Endodermal cell (in vitro differentiated cells): ENCODE results near the gene TBXA2R. TPM values are rescaled to one million over a fixed set of nuclear protein-coding genes. Genes with fewer than 3 reads are reported as not detected.
"Not testable (repeated sequence)": the region's sequence is repeated elsewhere in the genome, so short reads cannot be mapped to it uniquely, and the experiment has no call there.

ENCODE experiments used
- DNase-seq: peaks from one replicate; pipeline ENCODE4 v3.0.0-alpha.2; 2017
- H3K27ac ChIP-seq: 2 replicates; pipeline ENCODE4 v1.5.1; 2013; ENCODE audit warnings: mild to moderate bottlenecking, low read depth, low read length, moderate library complexity
- H3K27me3 ChIP-seq: 2 replicates; pipeline ENCODE4 v1.6.1; 2013; ENCODE audit warnings: mild to moderate bottlenecking, low read length, moderate library complexity; ENCODE audit not compliant: insufficient read depth, control insufficient read depth, poor library complexity, severe bottlenecking
- H3K36me3 ChIP-seq: 2 replicates; pipeline ENCODE4 v1.7.0; 2013; ENCODE audit warnings: mild to moderate bottlenecking, low read length, moderate library complexity; ENCODE audit not compliant: control insufficient read depth, insufficient read depth
- H3K4me1 ChIP-seq: one replicate; pipeline ENCODE4 v1.7.0; 2013; ENCODE audit warnings: low read length; ENCODE audit not compliant: control insufficient read depth, insufficient read depth
- H3K4me3 ChIP-seq: 2 replicates; pipeline ENCODE4 v1.5.1; 2013; ENCODE audit warnings: mild to moderate bottlenecking, low read length, moderate library complexity
- H3K9ac ChIP-seq: 2 replicates; pipeline ENCODE4 v1.6.1; 2013; ENCODE audit warnings: mild to moderate bottlenecking, low read length, moderate library complexity; ENCODE audit not compliant: poor library complexity, severe bottlenecking; ENCODE audit errors: extremely low read depth
- H3K9me3 ChIP-seq: 2 replicates; pipeline ENCODE4 v1.6.1; 2013; ENCODE audit warnings: mild to moderate bottlenecking, low read length, moderate library complexity; ENCODE audit not compliant: control insufficient read depth
- H3K27ac Mint-ChIP-seq: 2 replicates; pipeline ENCODE4 v1.8.0; 2020; ENCODE audit warnings: mixed read lengths
- H3K27me3 Mint-ChIP-seq: 2 replicates; pipeline ENCODE4 v1.8.0; 2021; ENCODE audit warnings: mild to moderate bottlenecking, mixed read lengths; ENCODE audit not compliant: insufficient read depth
- H3K36me3 Mint-ChIP-seq: 2 replicates; pipeline ENCODE4 v1.8.0; 2020; ENCODE audit warnings: low read depth, mixed read lengths
- H3K4me1 Mint-ChIP-seq: 2 replicates; pipeline ENCODE4 v1.8.0; 2020; ENCODE audit warnings: mixed read lengths
- H3K4me3 Mint-ChIP-seq: 2 replicates; pipeline ENCODE4 v1.8.0; 2020; ENCODE audit warnings: mild to moderate bottlenecking, moderate library complexity, mixed read lengths
- H3K9me3 Mint-ChIP-seq: 2 replicates; pipeline ENCODE4 v1.8.0; 2020; ENCODE audit warnings: mild to moderate bottlenecking, mixed read lengths
- CTCF ChIP-seq: fragments of 200-600 bp; sonication (generic); conservative IDR thresholded peaks from 2 replicates; pipeline ENCODE4 v1.5.0; 2021; ENCODE audit warnings: antibody characterized with exemption, mild to moderate bottlenecking
- WGBS, 2 experiments: methylation state at CpG; one replicate each; pipeline versions ENCODE4 v1.1.5 to v1.1.7; 2013; ENCODE audit warnings: missing lambda C conversion rate in 2 of 2, mixed read lengths in 1 of 2; ENCODE audit not compliant: insufficient coverage in 1 of 2, insufficient read length in 1 of 2; 5-methylcytosine and 5-hydroxymethylcytosine counted together
- total RNA-seq, 2 donors: library from RNA; stranded (reverse); fragmentation: NEBNext Ultra II Directional in 1 of 2; extraction: Animal tissue kit (Norgen Biotek cat#: 25700) in 1 of 2; gene quantifications; 2 replicates in 1 of 2; 3 replicates in 1 of 2; pipeline ENCODE4 v1.2.1, GENCODE V29; 2021

TBXA2R gene
- total RNA-seq, 2 donors from 2014 or later = 0.29 to 0.42 TPM

GRCh38 chr19:3651684-3652083, 45.0 kb upstream of the TBXA2R start:
- Mint-ChIP-seq H3K4me1 (no peaks in the 10 kb centered on the region), H3K27me3 (no peaks in the 10 kb centered on the region), H3K27ac (no peak overlapping the region), H3K4me3 (no peak overlapping the region), H3K9me3 (no peaks in the 10 kb centered on the region), H3K36me3 (peaks cover 29% of the 10 kb centered on the region)
- H3K27ac ChIP-seq = no peak overlapping the region
- TF ChIP-seq CTCF = no peak
- DNase-seq = no peak
- peaks cover 15% of the 10 kb centered on the region for H3K36me3 ChIP-seq
- H3K27me3 ChIP-seq = no peaks in the 10 kb centered on the region
- no peak overlapping the region for H3K4me3 ChIP-seq
- no peaks in the 10 kb centered on the region for H3K4me1 ChIP-seq
- H3K9me3 ChIP-seq = no peaks in the 10 kb centered on the region
- 96 to 97% methylated on average over 30 to 33 of the region's 33 CpGs for WGBS, 2 experiments
- H3K9ac ChIP-seq = no peak overlapping the region

GRCh38 chr19:3649888-3650287, 43.2 kb upstream of the TBXA2R start:
- no peaks in the 10 kb centered on the region for H3K4me1 Mint-ChIP-seq
- H3K27ac Mint-ChIP-seq = no peak overlapping the region
- no peak for TF ChIP-seq CTCF
- H3K4me3 Mint-ChIP-seq = no peak overlapping the region
- Histone ChIP-seq H3K36me3 (peaks cover 16% of the 10 kb centered on the region), H3K4me1 (no peaks in the 10 kb centered on the region), H3K4me3 (no peak overlapping the region), H3K9me3 (no peaks in the 10 kb centered on the region), H3K27ac (no peak overlapping the region), H3K27me3 (no peaks in the 10 kb centered on the region), H3K9ac (no peak overlapping the region)
- DNase-seq = no peak
- 93 to 100% methylated on average over 9 to 16 of the region's 16 CpGs for WGBS, 2 experiments
- no peaks in the 10 kb centered on the region for H3K27me3 Mint-ChIP-seq
- no peaks in the 10 kb centered on the region for H3K9me3 Mint-ChIP-seq
- peaks cover 30% of the 10 kb centered on the region for H3K36me3 Mint-ChIP-seq

- WGBS, 2 experiments = 94 to 99% methylated on average over 17 to 33 of the region's 33 CpGs
- no peak for DNase-seq
- H3K27ac ChIP-seq = no peak overlapping the region
Observed at GRCh38 chr19:3648037-3648905, 41.6 kb upstream of the TBXA2R start.

GRCh38 chr19:3647102-3647501, 40.4 kb upstream of the TBXA2R start:
- whole genome bisulfite sequencing, 2 experiments = 94 to 98% methylated on average over 4 to 5 of the region's 5 CpGs
- H3K4me3 ChIP-seq, H3K9me3 ChIP-seq, H3K27ac Mint-ChIP-seq, H3K4me1 ChIP-seq, H3K4me3 Mint-ChIP-seq, H3K27me3 Mint-ChIP-seq, DNase-seq, H3K27me3 ChIP-seq, H3K4me1 Mint-ChIP-seq, H3K9ac ChIP-seq, H3K9me3 Mint-ChIP-seq, H3K27ac ChIP-seq: not testable (repeated sequence)
- H3K36me3 Mint-ChIP-seq = peaks cover 25% of the 10 kb centered on the region
- H3K36me3 ChIP-seq = peaks cover 16% of the 10 kb centered on the region

More at GRCh38 chr19:3648037-3648905, 41.6 kb upstream of the TBXA2R start:
- Mint-ChIP-seq H3K9me3 (no peaks in the 10 kb centered on the region), H3K27me3 (no peaks in the 10 kb centered on the region), H3K4me3 (no peak overlapping the region), H3K36me3 (peaks cover 27% of the 10 kb centered on the region), H3K27ac (no peak overlapping the region), H3K4me1 (no peaks in the 10 kb centered on the region)
- no peaks in the 10 kb centered on the region for H3K9me3 ChIP-seq
- no peak overlapping the region for H3K4me3 ChIP-seq
- no peaks in the 10 kb centered on the region for H3K27me3 ChIP-seq
- no peaks in the 10 kb centered on the region for H3K4me1 ChIP-seq
- no peak overlapping the region for H3K9ac ChIP-seq
- TF ChIP-seq CTCF = no peak
- peaks cover 16% of the 10 kb centered on the region for H3K36me3 ChIP-seq
